K562 (cell line): ENCODE results near the gene ECI1. TPM values are rescaled to one million over a fixed set of nuclear protein-coding genes. Genes with fewer than 3 reads are reported as not detected.

Source experiments
- ARID4B ChIP-seq: sonication (generic); formaldehyde crosslinking; IDR thresholded peaks from 2 replicates; pipeline ENCODE4 v1.8.0; 2022; ENCODE audit warnings: mild to moderate bottlenecking, missing genetic modification reagents
- CEBPZ ChIP-seq: fragments of 150-350 bp; IDR thresholded peaks from 2 replicates; pipeline ENCODE4 v1.6.1; 2014; ENCODE audit warnings: low read depth, mild to moderate bottlenecking, low read length, borderline replicate concordance
- RCOR1 ChIP-seq, 2 experiments: IDR thresholded peaks; 2 replicates each; pipeline ENCODE4 v1.6.1; 2012; ENCODE audit warnings: low read depth in 2 of 2, low read length in 2 of 2, borderline replicate concordance in 1 of 2, improper control_type of control experiment in 1 of 2
- U2AF2 ChIP-seq: fragments of 200-400 bp; formaldehyde crosslinking; optimal IDR thresholded peaks from 2 replicates; pipeline ENCODE3; 2017; ENCODE audit warnings: low read depth, mild to moderate bottlenecking, low read length
- ZNF3 ChIP-seq: fragments of 250-450 bp; sonication (Bioruptor Pico); IDR thresholded peaks from 2 replicates; pipeline ENCODE4 v1.5.0; 2021; ENCODE audit warnings: mild to moderate bottlenecking, moderate library complexity
- polyA plus RNA-seq, 8 experiments: library from polyadenylated mRNA; depleted of rRNA in 4 of 8; stranded (reverse) in 5 of 8; unstranded in 3 of 8; fragments of >200 nt; fragmentation: Nextera tagmentation in 2 of 8; fragmentation: Illumina TruSeq in 1 of 8; extraction: Ambion mirVana in 2 of 8; extraction: Trizol in 1 of 8; gene quantifications; 2 replicates each; pipeline versions ENCODE4 v1.2.1 to v1.2.3, GENCODE V29; 2011 to 2014; ENCODE audit warnings: inconsistent platforms in 1 of 8, missing spikeins in 1 of 8
- total RNA-seq, 7 experiments: library from RNA; depleted of rRNA in 6 of 7; stranded (reverse); fragments of >200 nt in 6 of 7; fragmentation: Illumina TruSeq in 2 of 7; extraction: Trizol in 2 of 7; gene quantifications; 2 replicates each; pipeline versions ENCODE4 v1.2.1 to v1.2.3, GENCODE V29; 2011 to 2021; ENCODE audit warnings: low replicate concordance in 1 of 7

The ECI1 gene
- total and polyA plus RNA-seq, 9 of the 15 experiments (the other 6 are each of a cell fraction or from before 2014, with no cell fraction given): 4.7 to 189 (median 54.0) TPM

GRCh38 chr16:2237102-2237482 lies 14.3 kb downstream of the ECI1 start (continued):
- TF ChIP-seq CEBPZ (no peak), U2AF2 (no peak), RCOR1 (IDR thresholded peaks at IDR 0.05; ENCODE audit: borderline replicate concordance in 1 of 2, low read depth in 2 of 2, low read length in 2 of 2) (no peak), ARID4B (CRISPR knock-in tag) (no peak), ZNF3 (CRISPR knock-in tag) (no peak)
- TF ChIP-seq, all 486 proteins: peak for 0
